Measurements from ENCODE around the gene RNF166. TPM values are rescaled to one million over a fixed set of nuclear protein-coding genes. Genes with fewer than 3 reads are reported as not detected.

RNF166 gene
- total RNA-seq, 1 experiment from 2014 or later = 19.8 TPM

GRCh38 chr16:88662222-88662842 is 43.9 kb downstream of the RNF166 start:
- BruUV-seq (replicated peaks) = TSS peak; percentile 78
- no peak for TF ChIP-seq CTCF (IDR thresholded peaks at IDR 0.05)
- no peak for TF ChIP-seq TCF7L2 (IDR thresholded peaks at IDR 0.05; ENCODE audit: low read depth, low read length)
- no peak for TF ChIP-seq REST (IDR thresholded peaks at IDR 0.05; ENCODE audit: insufficient read depth in 1 of 2, low read depth in 2 of 2, low read length in 1 of 2)
- TF ChIP-seq SIN3A (IDR thresholded peaks at IDR 0.05; ENCODE audit: borderline replicate concordance, insufficient read depth, low read depth, low read length) = no peak
- TF ChIP-seq POLR2AphosphoS5 (IDR thresholded peaks at IDR 0.05; ENCODE audit: low read depth, low read length) = no peak
- Histone ChIP-seq H3K36me3 (ENCODE audit: control insufficient read depth, insufficient read depth, low read length) (no peaks in the 10 kb centered on the region; the same call in 1 of the 2 replicates), H3K9me3 (ENCODE audit: control insufficient read depth, insufficient read depth, low read depth, low read length) (no peaks in the 10 kb centered on the region), H3K27ac (ENCODE audit: low read length) (peak overlapping the region; percentile 69), H3K4me3 (ENCODE audit: low read depth in 2 of 2, low read length in 2 of 2) (peak overlapping the region; percentile 71 to 85), H3K27me3 (ENCODE audit: control insufficient read depth, insufficient read depth, low read length) (no peaks in the 10 kb centered on the region), H3K4me1 (ENCODE audit: control insufficient read depth, insufficient read depth, low read length) (peaks cover 5% of the 10 kb centered on the region; the same call in 1 of the 2 replicates)
- DNase-seq (ENCODE audit: low read depth, low spot score) (no peak), ATAC-seq (no peak)
- POLR2A ChIA-PET = no interaction called here
- intact Hi-C loops (cut with micrococcal nuclease; ENCODE audit: unreplicated experiment) (no loop called here), in situ Hi-C loops (cut with HindIII; ENCODE audit: low pct_unique_long_range_greater_than_20kb, low sequenced_read_pairs) (no loop called here)
- CTCF ChIA-PET = no interaction called here

GRCh38 chr16:88661468-88661867 is 44.7 kb downstream of the RNF166 start:
- DNase-seq (ENCODE audit: low read depth, low spot score) (no peak), ATAC-seq (no peak)
- in situ Hi-C loops (cut with HindIII; ENCODE audit: low pct_unique_long_range_greater_than_20kb, low sequenced_read_pairs) (no loop called here), intact Hi-C loops (cut with micrococcal nuclease; ENCODE audit: unreplicated experiment) (no loop called here)
- H3K27me3 ChIP-seq (ENCODE audit: control insufficient read depth, insufficient read depth, low read length) = no peaks in the 10 kb centered on the region
- BruUV-seq (replicated peaks) = no TSS peak
- ChIA-PET CTCF (no interaction called here), POLR2A (no interaction called here)
- H3K9me3 ChIP-seq (ENCODE audit: control insufficient read depth, insufficient read depth, low read depth, low read length) = no peaks in the 10 kb centered on the region
- TF ChIP-seq REST (IDR thresholded peaks at IDR 0.05; ENCODE audit: insufficient read depth in 1 of 2, low read depth in 2 of 2, low read length in 1 of 2) (no peak), SIN3A (IDR thresholded peaks at IDR 0.05; ENCODE audit: borderline replicate concordance, insufficient read depth, low read depth, low read length) (no peak), POLR2AphosphoS5 (IDR thresholded peaks at IDR 0.05; ENCODE audit: low read depth, low read length) (no peak), TCF7L2 (IDR thresholded peaks at IDR 0.05; ENCODE audit: low read depth, low read length) (no peak), CTCF (IDR thresholded peaks at IDR 0.05) (no peak)
- no peak overlapping the region for H3K27ac ChIP-seq (ENCODE audit: low read length)
- peaks cover 5% of the 10 kb centered on the region; the same call in 1 of the 2 replicates for H3K4me1 ChIP-seq (ENCODE audit: control insufficient read depth, insufficient read depth, low read length)
- H3K4me3 ChIP-seq (ENCODE audit: low read depth in 2 of 2, low read length in 2 of 2) = peak overlapping the region in 1 of 2 experiments; percentile 23; a peak in 1 of 4 replicates
- no peaks in the 10 kb centered on the region; the same call in 1 of the 2 replicates for H3K36me3 ChIP-seq (ENCODE audit: control insufficient read depth, insufficient read depth, low read length)
